H1 (cell line): ENCODE measurements around the gene SUB1. TPM values are rescaled to one million over a fixed set of nuclear protein-coding genes. Genes with fewer than 3 reads are reported as not detected.

Source experiments
- CTCF ChIA-PET: fragments of 300-600 bp; sonication (Branson Sonifier 250); formaldehyde crosslinking; loops from one replicate; lab custom pipeline; 2021; ENCODE audit not compliant: partially characterized antibody; lab: Charles Lee
- POLR2A ChIA-PET: fragments of 300-600 bp; sonication (Branson Sonifier 250); formaldehyde crosslinking; loops from one replicate; lab custom pipeline; 2021; ENCODE audit warnings: inconsistent platforms; ENCODE audit not compliant: partially characterized antibody; lab: Charles Lee
- DNase-seq, 2 experiments: peaks; one replicate each; pipeline versions ENCODE4 v3.0.0 to v3.0.0-alpha.2; 2010 to 2022; ENCODE audit warnings: low spot score in 2 of 2, low read depth in 1 of 2, mixed read lengths in 1 of 2
- FAIRE-seq: peaks from 2 replicates; lab custom pipeline; 2011; peaks lifted over from hg19 to GRCh38; lab: Jason Lieb, UNC
- H2AFZ ChIP-seq: 2 replicates; pipeline ENCODE4 v1.8.1; 2012; ENCODE audit warnings: low read length, inconsistent platforms
- H2AK5ac ChIP-seq: 2 replicates; pipeline ENCODE4 v1.6.1; 2013; ENCODE audit warnings: low read depth, low read length
- H2BK120ac ChIP-seq: replicated peaks from 2 replicates; pipeline ENCODE3; 2013; ENCODE audit warnings: low read depth, low read length, inconsistent platforms
- H2BK12ac ChIP-seq: 2 replicates; pipeline ENCODE4 v1.6.1; 2013; ENCODE audit warnings: low read depth, low read length
- H2BK15ac ChIP-seq: 2 replicates; pipeline ENCODE4 v1.6.1; 2013; ENCODE audit warnings: low read length
- H2BK20ac ChIP-seq: 2 replicates; pipeline ENCODE4 v1.6.1; 2013; ENCODE audit warnings: low read length
- H2BK5ac ChIP-seq: 2 replicates; pipeline ENCODE4 v1.6.1; 2013; ENCODE audit warnings: low read depth, low read length
- H3K14ac ChIP-seq: 2 replicates; pipeline ENCODE4 v1.6.1; 2013; ENCODE audit warnings: inconsistent platforms; ENCODE audit not compliant: insufficient read length
- H3K18ac ChIP-seq: 2 replicates; pipeline ENCODE4 v1.6.1; 2013; ENCODE audit warnings: low read length; ENCODE audit errors: extremely low read depth
- H3K23ac ChIP-seq: 2 replicates; pipeline ENCODE4 v1.6.1; 2013; ENCODE audit warnings: inconsistent platforms; ENCODE audit not compliant: insufficient read length
- H3K23me2 ChIP-seq: 2 replicates; pipeline ENCODE4 v1.6.1; 2013; ENCODE audit warnings: low read depth, low read length
- H3K27ac ChIP-seq: 2 replicates; pipeline ENCODE4 v1.6.1; 2011; ENCODE audit warnings: low read depth, low read length, inconsistent platforms
- H3K27me3 ChIP-seq, 4 experiments: replicated peaks in 1 of 4; 1 replicate in 1 of 4; 2 replicates in 3 of 4; pipeline versions ENCODE4 v1.6.1 to v1.8.1; 2011 to 2013; ENCODE audit warnings: low read length in 3 of 4, mild to moderate bottlenecking in 3 of 4, inconsistent platforms in 2 of 4, mixed read lengths in 2 of 4, moderate library complexity in 1 of 4; ENCODE audit not compliant: control insufficient read depth in 3 of 4, insufficient read depth in 3 of 4; ENCODE audit errors: extremely low read depth in 1 of 4
- H3K36me3 ChIP-seq, 4 experiments: 2 replicates each; pipeline versions ENCODE4 v1.6.1 to v1.8.1; 2011 to 2013; ENCODE audit warnings: mild to moderate bottlenecking in 4 of 4, low read length in 3 of 4, moderate library complexity in 2 of 4, control low read depth in 1 of 4, inconsistent platforms in 1 of 4; ENCODE audit not compliant: insufficient read depth in 4 of 4, control insufficient read depth in 2 of 4
- H3K4ac ChIP-seq: replicated peaks from 2 replicates; pipeline ENCODE3; 2013; ENCODE audit warnings: low read length, low read depth, mixed read lengths, inconsistent platforms; ENCODE audit not compliant: insufficient read length
- H3K4me1 ChIP-seq, 4 experiments: replicated peaks in 1 of 4; 1 replicate in 1 of 4; 2 replicates in 3 of 4; pipeline versions ENCODE4 v1.6.1 to v1.8.1; 2011 to 2013; ENCODE audit warnings: low read length in 3 of 4, inconsistent platforms in 2 of 4, mixed read lengths in 1 of 4; ENCODE audit not compliant: insufficient read depth in 4 of 4, control insufficient read depth in 3 of 4
- H3K4me2 ChIP-seq, 2 experiments: 2 replicates each; pipeline versions ENCODE4 v1.6.1 to v1.8.1; 2011 to 2013; ENCODE audit warnings: low read depth in 2 of 2, low read length in 2 of 2, control low read depth in 1 of 2, inconsistent platforms in 1 of 2, mild to moderate bottlenecking in 1 of 2; ENCODE audit not compliant: insufficient read depth in 1 of 2
- H3K4me3 ChIP-seq, 4 experiments: fragments of 200-600, 300-600 bp in 1 of 4; sonication (generic), shearing (Covaris generic), sonication (Bioruptor Twin) in 1 of 4; 2 replicates each; pipeline versions ENCODE4 v1.5.1 to v1.8.1; 2011 to 2016; ENCODE audit warnings: low read length in 4 of 4, low read depth in 3 of 4, control low read depth in 2 of 4, inconsistent platforms in 2 of 4, mild to moderate bottlenecking in 2 of 4, mixed read lengths in 1 of 4, moderate library complexity in 1 of 4; ENCODE audit not compliant: insufficient read depth in 2 of 4; ENCODE audit errors: extremely low read depth in 1 of 4
- H3K56ac ChIP-seq: replicated peaks from 2 replicates; pipeline ENCODE3; 2013; ENCODE audit warnings: low read depth, mild to moderate bottlenecking, mixed read lengths, low read length, inconsistent platforms; ENCODE audit not compliant: insufficient read length
- H3K79me1 ChIP-seq: 2 replicates; pipeline ENCODE4 v1.6.1; 2013; ENCODE audit warnings: low read depth, low read length, control low read depth
- H3K79me2 ChIP-seq, 2 experiments: 2 replicates each; pipeline versions ENCODE4 v1.6.1 to v1.8.1; 2012 to 2013; ENCODE audit warnings: low read length in 2 of 2, mild to moderate bottlenecking in 2 of 2, inconsistent platforms in 1 of 2; ENCODE audit not compliant: insufficient read depth in 2 of 2, control insufficient read depth in 1 of 2
- H3K9ac ChIP-seq, 4 experiments: replicated peaks in 1 of 4; 1 replicate in 1 of 4; 2 replicates in 3 of 4; pipeline versions ENCODE4 v1.6.1 to v1.8.1; 2011 to 2013; ENCODE audit warnings: low read depth in 3 of 4, low read length in 3 of 4, control low read depth in 2 of 4, mild to moderate bottlenecking in 2 of 4, moderate library complexity in 2 of 4, inconsistent platforms in 1 of 4; ENCODE audit errors: extremely low read depth in 1 of 4
- H3K9me3 ChIP-seq, 2 experiments: 2 replicates each; pipeline versions ENCODE4 v1.6.1 to v1.8.1; 2012 to 2013; ENCODE audit warnings: mild to moderate bottlenecking in 2 of 2, moderate library complexity in 2 of 2, control low read depth in 1 of 2, inconsistent platforms in 1 of 2, low read depth in 1 of 2, low read length in 1 of 2, mixed read lengths in 1 of 2; ENCODE audit not compliant: insufficient read depth in 2 of 2
- H4K20me1 ChIP-seq, 2 experiments: replicated peaks in 1 of 2; 2 replicates each; pipeline versions ENCODE3 to v1.8.1; 2011 to 2013; ENCODE audit warnings: inconsistent platforms in 2 of 2, low read length in 2 of 2, mild to moderate bottlenecking in 1 of 2; ENCODE audit not compliant: insufficient read depth in 2 of 2, control insufficient read depth in 1 of 2
- H4K5ac ChIP-seq: 2 replicates; pipeline ENCODE4 v1.6.1; 2013; ENCODE audit warnings: low read length, low read depth, mixed read lengths, inconsistent platforms; ENCODE audit not compliant: insufficient read length
- H4K8ac ChIP-seq: 2 replicates; pipeline ENCODE4 v1.8.0; 2013; ENCODE audit warnings: mild to moderate bottlenecking, moderate library complexity, low read length, inconsistent platforms; ENCODE audit not compliant: insufficient read depth; ENCODE audit errors: extremely low read depth
- H4K91ac ChIP-seq: replicated peaks from 2 replicates; pipeline ENCODE3; 2013; ENCODE audit warnings: low read length, mixed read lengths, inconsistent platforms; ENCODE audit not compliant: insufficient read length
- CREB1 ChIP-seq: IDR thresholded peaks from 2 replicates; pipeline ENCODE4 v1.6.1; 2012; ENCODE audit warnings: inconsistent platforms
- EGR1 ChIP-seq: IDR thresholded peaks from 2 replicates; pipeline ENCODE4 v1.6.1; 2011; ENCODE audit warnings: low read depth, low read length, borderline replicate concordance
- GTF2F1 ChIP-seq: IDR thresholded peaks from 2 replicates; pipeline ENCODE4 v1.6.1; 2012; ENCODE audit warnings: low read depth, low read length, improper control_type of control experiment, borderline replicate concordance
- KDM4A ChIP-seq: IDR thresholded peaks from one replicate; pipeline ENCODE4 v1.7.1; 2012; ENCODE audit warnings: low read depth, mild to moderate bottlenecking, moderate library complexity, low read length, inconsistent platforms; ENCODE audit not compliant: severe bottlenecking
- POLR2AphosphoS5 ChIP-seq: IDR thresholded peaks from 2 replicates; pipeline ENCODE4 v1.6.1; 2011; ENCODE audit warnings: low read depth, low read length
- RNF2 ChIP-seq: fragments of 200-900, 300-1000 bp; sonication (generic); IDR thresholded peaks from 2 replicates; pipeline ENCODE4 v1.7.1; 2016; ENCODE audit warnings: borderline replicate concordance, low read depth, mild to moderate bottlenecking, antibody characterized with exemption, low read length; ENCODE audit not compliant: poor library complexity, severe bottlenecking; ENCODE audit errors: missing control alignments
- SRF ChIP-seq: IDR thresholded peaks from 2 replicates; pipeline ENCODE4 v1.6.1; 2011; ENCODE audit warnings: mild to moderate bottlenecking, low read depth, low read length, moderate library complexity
- SUZ12 ChIP-seq: fragments of 200-600 bp; sonication (generic); IDR thresholded peaks from 2 replicates; pipeline ENCODE4 v1.6.1; 2012; ENCODE audit warnings: mild to moderate bottlenecking, inconsistent platforms, low read length, moderate library complexity, mixed read lengths
- TAF7 ChIP-seq: optimal IDR thresholded peaks from 2 replicates; pipeline ENCODE3; 2011; ENCODE audit warnings: low read depth, mild to moderate bottlenecking, inconsistent platforms, low read length, moderate library complexity, borderline replicate concordance
- WGBS, 2 experiments: shearing (Covaris generic) in 1 of 2; methylation state at CpG; one replicate each; pipeline versions ENCODE4 v1.1.6 to v1.1.7; 2013 to 2015; ENCODE audit warnings: low lambda C conversion rate in 2 of 2, mixed read lengths in 2 of 2, inconsistent platforms in 1 of 2, low coverage in 1 of 2, missing lambda C conversion rate in 1 of 2; ENCODE audit not compliant: insufficient replicate concordance in 2 of 2, insufficient coverage in 1 of 2, insufficient read length in 1 of 2; ENCODE audit errors: extremely low coverage in 1 of 2, missing lambda C conversion rate in 1 of 2; 5-methylcytosine and 5-hydroxymethylcytosine counted together
- polyA plus RNA-seq, 7 experiments: library from polyadenylated mRNA; depleted of rRNA in 3 of 7; stranded (reverse) in 5 of 7; unstranded in 2 of 7; fragments of >200 nt in 5 of 7; fragments of 200-250 nt in 2 of 7; gene quantifications; 1 replicate in 5 of 7; 2 replicates in 1 of 7; 4 replicates in 1 of 7; pipeline versions ENCODE4 v1.2.1 to v1.2.3, GENCODE V29; 2011 to 2013; ENCODE audit warnings: missing spikeins in 2 of 7, mixed read lengths in 2 of 7
- total RNA-seq: library from RNA; stranded (reverse); fragmentation: NEBNext Ultra II Directional; extraction: Animal tissue kit (Norgen Biotek cat#: 25700); gene quantifications from 2 replicates; pipeline ENCODE4 v1.2.1, GENCODE V29; 2021
- TF ChIP-seq, protein P1 (sequence below): IDR thresholded peaks from 2 replicates; pipeline ENCODE4 v1.6.1; 2012; ENCODE audit warnings: inconsistent platforms
- TF ChIP-seq, protein P2 (sequence below): IDR thresholded peaks from 2 replicates; pipeline ENCODE4 v1.6.1; 2012; ENCODE audit warnings: inconsistent platforms

Gene SUB1
- total and polyA plus RNA-seq, 2 of the 8 experiments (the other 6 are each of a cell fraction or from before 2014, with no cell fraction given) = 83.9 to 325 TPM

DNA sequence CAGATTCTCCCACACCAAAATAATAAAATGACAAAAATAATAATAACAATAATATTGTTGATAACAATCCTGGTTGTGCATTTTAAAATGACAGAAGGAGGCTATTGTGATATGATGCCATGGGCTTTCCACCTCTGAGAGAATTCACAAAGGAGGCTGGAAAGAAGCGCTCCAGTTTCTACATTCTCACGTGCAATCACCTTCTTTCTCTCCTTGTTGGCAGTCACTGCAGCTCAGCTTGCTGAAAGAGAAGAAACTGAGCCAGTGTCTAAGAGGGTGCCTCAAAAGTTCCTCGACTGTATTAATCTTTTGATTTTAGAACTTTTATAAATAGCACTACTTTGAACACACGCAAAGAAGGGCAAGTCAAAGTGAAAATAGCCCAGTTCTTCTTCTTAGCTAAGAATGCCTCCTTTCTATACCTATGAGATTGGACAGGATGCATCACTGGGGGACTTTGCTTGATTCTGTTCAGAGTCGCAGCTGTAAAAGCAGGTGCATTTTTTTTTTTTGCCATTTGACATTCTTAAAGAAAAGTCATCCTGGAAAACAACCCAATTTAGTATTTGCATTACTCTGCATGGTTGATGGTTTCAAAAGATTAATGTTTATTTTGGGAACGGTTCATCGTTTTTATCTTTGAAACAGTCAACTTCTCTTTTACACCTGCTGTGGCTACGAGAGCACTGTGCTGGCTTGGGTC, 12.4 kb upstream of the SUB1 start:
- H4K8ac ChIP-seq = no peak overlapping the region
- H2BK5ac ChIP-seq = no peak overlapping the region
- no peak overlapping the region for H2BK15ac ChIP-seq
- H2AFZ ChIP-seq = no peak overlapping the region
- ChIA-PET CTCF (interaction anchor here (0.6 kb wide), 1 partner anchor 22 kb away, joined by 5 read pairs; no protein-coding TSS in a partner anchor), POLR2A (no interaction called here)
- 88% methylated on average over 8 of the region's 8 CpGs; no CpG with 5 or more reads in 1 of the 2 experiments for WGBS, 2 experiments
- H3K4me1 ChIP-seq = peaks cover 0 to 4% (median 0%) of the 10 kb centered on the region in 4 experiments; a peak in 1 of 7 replicates
- H3K23ac ChIP-seq = no peak overlapping the region
- no peaks in the 10 kb centered on the region for H3K79me2 ChIP-seq
- H3K4ac ChIP-seq = no peak overlapping the region
- no peak overlapping the region for H2BK20ac ChIP-seq
- no peaks in the 10 kb centered on the region for H3K9me3 ChIP-seq
- no peak overlapping the region for H3K27ac ChIP-seq
- no peak overlapping the region for H2BK12ac ChIP-seq
- H3K4me2 ChIP-seq = no peak overlapping the region
- no peak overlapping the region for H3K14ac ChIP-seq
- H3K27me3 ChIP-seq = no peaks in the 10 kb centered on the region
- FAIRE-seq (no peak), DNase-seq (no peak)
- H4K20me1 ChIP-seq = no peaks in the 10 kb centered on the region
- no peak overlapping the region for H4K91ac ChIP-seq
- H3K23me2 ChIP-seq = no peaks in the 10 kb centered on the region
- no peaks in the 10 kb centered on the region for H3K79me1 ChIP-seq
- H2BK120ac ChIP-seq = no peak overlapping the region
- H3K9ac ChIP-seq = no peak overlapping the region
- H4K5ac ChIP-seq = no peak overlapping the region
- no peak overlapping the region for H3K18ac ChIP-seq
- H2AK5ac ChIP-seq = no peak overlapping the region
- H3K4me3 ChIP-seq = no peak overlapping the region
- no peak overlapping the region for H3K56ac ChIP-seq
- no peaks in the 10 kb centered on the region for H3K36me3 ChIP-seq
- no peak for TF ChIP-seq SRF
- TF ChIP-seq, protein P1, sequence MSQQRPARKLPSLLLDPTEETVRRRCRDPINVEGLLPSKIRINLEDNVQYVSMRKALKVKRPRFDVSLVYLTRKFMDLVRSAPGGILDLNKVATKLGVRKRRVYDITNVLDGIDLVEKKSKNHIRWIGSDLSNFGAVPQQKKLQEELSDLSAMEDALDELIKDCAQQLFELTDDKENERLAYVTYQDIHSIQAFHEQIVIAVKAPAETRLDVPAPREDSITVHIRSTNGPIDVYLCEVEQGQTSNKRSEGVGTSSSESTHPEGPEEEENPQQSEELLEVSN = no peak
- TF ChIP-seq EGR1 = no peak
- TF ChIP-seq, protein P2, sequence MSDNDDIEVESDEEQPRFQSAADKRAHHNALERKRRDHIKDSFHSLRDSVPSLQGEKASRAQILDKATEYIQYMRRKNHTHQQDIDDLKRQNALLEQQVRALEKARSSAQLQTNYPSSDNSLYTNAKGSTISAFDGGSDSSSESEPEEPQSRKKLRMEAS = no peak
- no peak for TF ChIP-seq GTF2F1
- no peak for TF ChIP-seq SUZ12
- no peak for TF ChIP-seq TAF7
- no peak for TF ChIP-seq POLR2AphosphoS5
- TF ChIP-seq KDM4A = no peak
- TF ChIP-seq CREB1 = no peak
- TF ChIP-seq RNF2 = no peak
